ENCODE measurements around the gene SARS1.

The SARS1 gene

GRCh38 chr1:109263597-109264378 lies 50.1 kb downstream of the SARS1 start:
- DNase-seq: no peak

GRCh38 chr1:109264379-109264755 lies 50.6 kb downstream of the SARS1 start:
- DNase-seq: no peak

GRCh38 chr1:109265016-109265415 lies 51.3 kb downstream of the SARS1 start:
- DNase-seq: no peak

- DNase-seq: no peak
Measured at GRCh38 chr1:109265741-109266330, 52.1 kb downstream of the SARS1 start.

GRCh38 chr1:109266965-109267364 lies 53.2 kb downstream of the SARS1 start:
- DNase-seq: no peak

GRCh38 chr1:109267743-109268300 lies 54.1 kb downstream of the SARS1 start:
- no peak for DNase-seq

- DNase-seq: no peak
Measured at GRCh38 chr1:109268431-109269211, 54.9 kb downstream of the SARS1 start.

- DNase-seq: no peak
Measured at GRCh38 chr1:109269212-109269980, 55.7 kb downstream of the SARS1 start.

GRCh38 chr1:109269981-109270622 lies 56.4 kb downstream of the SARS1 start:
- DNase-seq: no peak

- DNase-seq: no peak
Measured at GRCh38 chr1:109270623-109271317, 57.1 kb downstream of the SARS1 start.

- DNase-seq: no peak
Measured at GRCh38 chr1:109271458-109271857, 57.7 kb downstream of the SARS1 start.

- DNase-seq: no peak
Measured at GRCh38 chr1:109272021-109272799, 58.5 kb downstream of the SARS1 start.

- DNase-seq: no peak
Measured at GRCh38 chr1:109272831-109273547, 59.3 kb downstream of the SARS1 start.

- DNase-seq: no peak
Measured at GRCh38 chr1:109273570-109274288, 60.0 kb downstream of the SARS1 start.

GRCh38 chr1:109274533-109275476 lies 61.1 kb downstream of the SARS1 start:
- no peak for DNase-seq

- DNase-seq: no peak
Measured at GRCh38 chr1:109275706-109276345, 62.1 kb downstream of the SARS1 start.

GRCh38 chr1:109277434-109278204 lies 63.9 kb downstream of the SARS1 start:
- peak; percentile 46 for DNase-seq

Data from DMS 273 treated with DMSO at 0.1 percent for 48 hours (cell line).